ENCODE measurements around the gene IL2RA.

- TF ChIP-seq CTCF (conservative IDR thresholded peaks at IDR 0.05; ENCODE audit: low read length) (no peak), EZH2phosphoT487 (IDR thresholded peaks at IDR 0.05; ENCODE audit: borderline replicate concordance) (no peak)
Measured at GRCh38 chr10:5971886-5972285, 90.3 kb downstream of the IL2RA start.
